ENCODE results near the gene CRIP2. TPM values are rescaled to one million over a fixed set of nuclear protein-coding genes. Genes with fewer than 3 reads are reported as not detected.
A peak's percentile ranks its signal among the peaks of the same experiment; 100 is the strongest.

Gene CRIP2
- total and polyA plus RNA-seq, 2 of the 13 experiments (the other 11 are each of a cell fraction or from before 2014, with no cell fraction given) = 31.6 to 37.9 TPM

- FAIRE-seq (peak; percentile 70), ATAC-seq (peak; percentile 41), DNase-seq (ENCODE audit: low spot score) (peak; percentile 93)
- WGBS (ENCODE audit: low lambda C conversion rate) = 0% methylated on average over 7 of the region's 18 CpGs
- peak overlapping the region; percentile 99 for H3K9ac ChIP-seq (ENCODE audit: insufficient read depth, low read depth, low read length)
- H3K36me3 ChIP-seq (replicated peaks in 1 of 2; ENCODE audit: control insufficient read depth in 1 of 2, insufficient read depth in 2 of 2, low read length in 2 of 2) = no peaks in the 10 kb centered on the region
- in situ Hi-C loops (cut with HindIII; ENCODE audit: extremely low pct_ligation_motif_present, low pct_unique_long_range_greater_than_20kb) (no loop called here), intact Hi-C loops (cut with micrococcal nuclease; ENCODE audit: unreplicated experiment) (loop anchor here (2.0 kb wide), 1 partner anchor 47 kb away; no protein-coding TSS in a partner anchor)
- H3K4me3 ChIP-seq (replicated peaks in 1 of 3; ENCODE audit: insufficient read depth in 1 of 3, low read depth in 2 of 3, low read length in 3 of 3) = peak overlapping the region in 2 of 3 experiments; percentile 61 to 82; a peak in 3 of 6 replicates
- peaks cover 2 to 32% of the 10 kb centered on the region in 2 experiments; a peak in 4 of 5 replicates for H3K27me3 ChIP-seq (ENCODE audit: control insufficient read depth in 1 of 2, insufficient read depth in 2 of 2, low read length in 2 of 2)
- BruUV-seq (replicated peaks) = no TSS peak
- CTCF ChIA-PET (ENCODE audit: low intra/inter-chr PET ratio, low total read pairs) = interaction anchor here (1.3 to 2.5 kb wide), 3 partner anchors 8 to 45 kb away, joined by 4 to 15 read pairs (median 7); partner anchors contain the start of genes TEDC1 and TMEM121
- POLR2A ChIA-PET = interaction anchor here (1.4 to 2.4 kb wide), 3 partner anchors 8 to 46 kb away, joined by 4 to 10 read pairs (median 8); no protein-coding TSS in a partner anchor
- H3K9me3 ChIP-seq (ENCODE audit: low read length) = no peaks in the 10 kb centered on the region
- H3K4me1 ChIP-seq (ENCODE audit: insufficient read depth, low read length) = peaks cover 65% of the 10 kb centered on the region
- no peaks in the 10 kb centered on the region for H4K20me1 ChIP-seq (ENCODE audit: insufficient read depth, low read length)
- no peak overlapping the region for H2AFZ ChIP-seq (ENCODE audit: low read length)
- H3K4me2 ChIP-seq (ENCODE audit: low read depth, low read length) = peak overlapping the region; percentile 100
- no peaks in the 10 kb centered on the region for H3K79me2 ChIP-seq (ENCODE audit: insufficient read depth, low read length)
- H3K27ac ChIP-seq (ENCODE audit: extremely low read length, insufficient read depth, low read length) = peak overlapping the region; percentile 32
- peak; percentile 48; the same call in 1 of the 2 replicates for TF ChIP-seq FOXA3 (CRISPR knock-in tag; IDR thresholded peaks at IDR 0.05)
- TF ChIP-seq FOXP1 (IDR thresholded peaks at IDR 0.05) = no peak
- TF ChIP-seq FOXP1 (CRISPR knock-in tag; IDR thresholded peaks at IDR 0.05) = peak; percentile 49; the same call in 1 of the 2 replicates
- TF ChIP-seq THAP11 (CRISPR knock-in tag; IDR thresholded peaks at IDR 0.05) = no peak
- TF ChIP-seq ZFP37 (CRISPR knock-in tag; IDR thresholded peaks at IDR 0.05; ENCODE audit: borderline replicate concordance) = no peak
- no peak for TF ChIP-seq GLMP (CRISPR knock-in tag; IDR thresholded peaks at IDR 0.05; ENCODE audit: borderline replicate concordance)
- TF ChIP-seq, protein P1, sequence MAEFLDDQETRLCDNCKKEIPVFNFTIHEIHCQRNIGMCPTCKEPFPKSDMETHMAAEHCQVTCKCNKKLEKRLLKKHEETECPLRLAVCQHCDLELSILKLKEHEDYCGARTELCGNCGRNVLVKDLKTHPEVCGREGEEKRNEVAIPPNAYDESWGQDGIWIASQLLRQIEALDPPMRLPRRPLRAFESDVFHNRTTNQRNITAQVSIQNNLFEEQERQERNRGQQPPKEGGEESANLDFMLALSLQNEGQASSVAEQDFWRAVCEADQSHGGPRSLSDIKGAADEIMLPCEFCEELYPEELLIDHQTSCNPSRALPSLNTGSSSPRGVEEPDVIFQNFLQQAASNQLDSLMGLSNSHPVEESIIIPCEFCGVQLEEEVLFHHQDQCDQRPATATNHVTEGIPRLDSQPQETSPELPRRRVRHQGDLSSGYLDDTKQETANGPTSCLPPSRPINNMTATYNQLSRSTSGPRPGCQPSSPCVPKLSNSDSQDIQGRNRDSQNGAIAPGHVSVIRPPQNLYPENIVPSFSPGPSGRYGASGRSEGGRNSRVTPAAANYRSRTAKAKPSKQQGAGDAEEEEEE (CRISPR knock-in tag; IDR thresholded peaks at IDR 0.05; ENCODE audit: borderline replicate concordance) = no peak
- TF ChIP-seq SAP130 (CRISPR knock-in tag; IDR thresholded peaks at IDR 0.05; ENCODE audit: low read depth) = peak; percentile 91
- TF ChIP-seq FOSL1 (CRISPR knock-in tag; IDR thresholded peaks at IDR 0.05; ENCODE audit: borderline replicate concordance) = no peak
- TF ChIP-seq SMAD9 (CRISPR knock-in tag; IDR thresholded peaks at IDR 0.05) = no peak
- TF ChIP-seq HNRNPL (IDR thresholded peaks at IDR 0.05; ENCODE audit: low read depth, low read length) = peak; percentile 87
- TF ChIP-seq SRY (CRISPR knock-in tag; IDR thresholded peaks at IDR 0.05) = no peak
- TF ChIP-seq, protein P2, sequence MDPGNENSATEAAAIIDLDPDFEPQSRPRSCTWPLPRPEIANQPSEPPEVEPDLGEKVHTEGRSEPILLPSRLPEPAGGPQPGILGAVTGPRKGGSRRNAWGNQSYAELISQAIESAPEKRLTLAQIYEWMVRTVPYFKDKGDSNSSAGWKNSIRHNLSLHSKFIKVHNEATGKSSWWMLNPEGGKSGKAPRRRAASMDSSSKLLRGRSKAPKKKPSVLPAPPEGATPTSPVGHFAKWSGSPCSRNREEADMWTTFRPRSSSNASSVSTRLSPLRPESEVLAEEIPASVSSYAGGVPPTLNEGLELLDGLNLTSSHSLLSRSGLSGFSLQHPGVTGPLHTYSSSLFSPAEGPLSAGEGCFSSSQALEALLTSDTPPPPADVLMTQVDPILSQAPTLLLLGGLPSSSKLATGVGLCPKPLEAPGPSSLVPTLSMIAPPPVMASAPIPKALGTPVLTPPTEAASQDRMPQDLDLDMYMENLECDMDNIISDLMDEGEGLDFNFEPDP (CRISPR knock-in tag; conservative IDR thresholded peaks at IDR 0.05) = no peak
- TF ChIP-seq NRL (CRISPR knock-in tag; IDR thresholded peaks at IDR 0.05; ENCODE audit: borderline replicate concordance) = no peak
- TF ChIP-seq FOXC1 (CRISPR knock-in tag; IDR thresholded peaks at IDR 0.05; ENCODE audit: borderline replicate concordance) = 0 out of 2 replicates have a peak, but pooled peaks have one; percentile 36
- no peak for TF ChIP-seq FOXA1 (IDR thresholded peaks at IDR 0.05)
- peak; percentile 60; the same call in 1 of the 2 replicates for TF ChIP-seq FOXA1 (CRISPR knock-in tag; IDR thresholded peaks at IDR 0.05)
- TF ChIP-seq ZNF292 (CRISPR knock-in tag; IDR thresholded peaks at IDR 0.05; ENCODE audit: borderline replicate concordance, low read depth) = no peak
- TF ChIP-seq POLR2AphosphoS2 (IDR thresholded peaks at IDR 0.05; ENCODE audit: low read depth, low read length) = no peak
- no peak for TF ChIP-seq ZNF530 (CRISPR knock-in tag; IDR thresholded peaks at IDR 0.05; ENCODE audit: low read depth)
- peak; percentile 20; the same call in 1 of the 2 replicates for TF ChIP-seq STAG1 (CRISPR knock-in tag; IDR thresholded peaks at IDR 0.05)
- TF ChIP-seq ERF (CRISPR knock-in tag; IDR thresholded peaks at IDR 0.05) = no peak
- no peak for TF ChIP-seq BHLHE40 (IDR thresholded peaks at IDR 0.05; ENCODE audit: low read length)
- no peak for TF ChIP-seq SALL2 (CRISPR knock-in tag; IDR thresholded peaks at IDR 0.05)
Observed at GRCh38 chr14:105481886-105482457, 7.4 kb downstream of the CRIP2 start.

Measured in HepG2 (cell line).